ENCODE data around the gene PCBP3.

PCBP3 gene

GRCh38 chr21:45988366-45989347, 345.1 kb downstream of the PCBP3 start:
- no peak overlapping the region for H3K4me3 ChIP-seq (ENCODE audit: low read depth, low read length)
- TF ChIP-seq MAX (IDR thresholded peaks at IDR 0.05; ENCODE audit: low read depth, low read length): no peak
- TF ChIP-seq POLR2A (IDR thresholded peaks at IDR 0.05; ENCODE audit: extremely low read depth, insufficient read length): no peak
- no peak for TF ChIP-seq MYC (IDR thresholded peaks at IDR 0.05; ENCODE audit: low read depth, low read length)
- TF ChIP-seq CTCF (IDR thresholded peaks at IDR 0.05; ENCODE audit: low read depth, low read length): no peak
- DNase-seq (ENCODE audit: low read depth): no peak

GRCh38 chr21:45989355-45990048, 346.0 kb downstream of the PCBP3 start:
- no peak for TF ChIP-seq CTCF (IDR thresholded peaks at IDR 0.05; ENCODE audit: low read depth, low read length)
- TF ChIP-seq MYC (IDR thresholded peaks at IDR 0.05; ENCODE audit: low read depth, low read length): no peak
- no peak for DNase-seq (ENCODE audit: low read depth)
- no peak overlapping the region for H3K4me3 ChIP-seq (ENCODE audit: low read depth, low read length)

- no peak overlapping the region for H3K4me3 ChIP-seq (ENCODE audit: low read depth, low read length)
- TF ChIP-seq POLR2A (IDR thresholded peaks at IDR 0.05; ENCODE audit: extremely low read depth, insufficient read length): no peak
- no peak for TF ChIP-seq MAX (IDR thresholded peaks at IDR 0.05; ENCODE audit: low read depth, low read length)
- no peak for TF ChIP-seq CTCF (IDR thresholded peaks at IDR 0.05; ENCODE audit: low read depth, low read length)
- no peak for TF ChIP-seq MYC (IDR thresholded peaks at IDR 0.05; ENCODE audit: low read depth, low read length)
- DNase-seq (ENCODE audit: low read depth): no peak
Measured at GRCh38 chr21:45990049-45990711, 346.7 kb downstream of the PCBP3 start.

- H3K4me3 ChIP-seq (ENCODE audit: low read depth, low read length): no peak overlapping the region
- TF ChIP-seq POLR2A (IDR thresholded peaks at IDR 0.05; ENCODE audit: extremely low read depth, insufficient read length) (no peak), MAX (IDR thresholded peaks at IDR 0.05; ENCODE audit: low read depth, low read length) (no peak), CTCF (IDR thresholded peaks at IDR 0.05; ENCODE audit: low read depth, low read length) (no peak), MYC (IDR thresholded peaks at IDR 0.05; ENCODE audit: low read depth, low read length) (no peak)
- DNase-seq (ENCODE audit: low read depth): peak; percentile 34
Measured at GRCh38 chr21:45990741-45991605, 347.4 kb downstream of the PCBP3 start.

GRCh38 chr21:45991606-45992300, 348.2 kb downstream of the PCBP3 start:
- no peak for TF ChIP-seq CTCF (IDR thresholded peaks at IDR 0.05; ENCODE audit: low read depth, low read length)
- no peak for TF ChIP-seq POLR2A (IDR thresholded peaks at IDR 0.05; ENCODE audit: extremely low read depth, insufficient read length)
- TF ChIP-seq MAX (IDR thresholded peaks at IDR 0.05; ENCODE audit: low read depth, low read length): no peak
- no peak for TF ChIP-seq MYC (IDR thresholded peaks at IDR 0.05; ENCODE audit: low read depth, low read length)
- no peak for DNase-seq (ENCODE audit: low read depth)
- H3K4me3 ChIP-seq (ENCODE audit: low read depth, low read length): no peak overlapping the region
